SHP77 (cell line): ENCODE measurements around the gene NACC2.
A peak's percentile ranks its signal among the peaks of the same experiment; 100 is the strongest.

Experiments used
- DNase-seq, 2 experiments: peaks; one replicate each; lab custom pipeline; 2025; lab: John Stamatoyannopoulos, UW

The NACC2 gene

GRCh38 chr9:136128436-136128835 lies 33.3 kb upstream of the NACC2 start:
- DNase-seq, result no peak

GRCh38 chr9:136127313-136127712 lies 32.2 kb upstream of the NACC2 start:
- no peak for DNase-seq

- no peak for DNase-seq
These were observed 30.0 kb upstream of the NACC2 start for GRCh38 chr9:136124976-136125692.

GRCh38 chr9:136122425-136123383 lies 27.6 kb upstream of the NACC2 start:
- DNase-seq, result peak; percentile 46 to 64

- DNase-seq, result no peak
These were observed 26.7 kb upstream of the NACC2 start for GRCh38 chr9:136121801-136122200.

- no peak for DNase-seq
These were observed 25.4 kb upstream of the NACC2 start for GRCh38 chr9:136120438-136120844.

GRCh38 chr9:136119883-136120393 lies 24.8 kb upstream of the NACC2 start:
- no peak for DNase-seq

GRCh38 chr9:136119061-136119882 lies 24.2 kb upstream of the NACC2 start:
- DNase-seq, result no peak

- peak; percentile 91 to 96 for DNase-seq
These were observed 23.4 kb upstream of the NACC2 start, which contains the start of gene TMEM250 for GRCh38 chr9:136118320-136119060. Gene TMEM250, minus strand, starts transcription at chr9:136118875. Its CDS starts 1,975 bp downstream, at chr9:136116900.

GRCh38 chr9:136117916-136118319 lies 22.8 kb upstream of the NACC2 start:
- DNase-seq, result no peak

- DNase-seq, result no peak
These were observed 22.3 kb upstream of the NACC2 start for GRCh38 chr9:136117291-136117915.

GRCh38 chr9:136116360-136117098 lies 21.4 kb upstream of the NACC2 start:
- DNase-seq, result no peak

GRCh38 chr9:136115641-136116359 lies 20.7 kb upstream of the NACC2 start:
- no peak for DNase-seq

- DNase-seq, result no peak
These were observed 20.1 kb upstream of the NACC2 start for GRCh38 chr9:136115206-136115605.

- DNase-seq, result no peak
These were observed 19.5 kb upstream of the NACC2 start for GRCh38 chr9:136114610-136115009.

- DNase-seq, result no peak
These were observed 17.5 kb upstream of the NACC2 start for GRCh38 chr9:136112541-136112940.

GRCh38 chr9:136111910-136112309 lies 16.8 kb upstream of the NACC2 start:
- DNase-seq, result no peak

GRCh38 chr9:136111190-136111589 lies 16.1 kb upstream of the NACC2 start:
- no peak for DNase-seq
